Duodenal mucosa (tissue), 2 donors: Measurements from ENCODE around the gene NID1.

Experiments used
- H3K27ac ChIP-seq: one replicate; pipeline ENCODE4 v1.7.0; 2013; ENCODE audit warnings: low read depth, low read length
- H3K27me3 ChIP-seq, 2 donors: one replicate each; pipeline ENCODE4 v1.7.0; 2013; ENCODE audit warnings: low read length in 2 of 2, control low read depth in 1 of 2; ENCODE audit not compliant: insufficient read depth in 2 of 2, control insufficient read depth in 1 of 2
- H3K36me3 ChIP-seq, 2 donors: one replicate each; pipeline ENCODE4 v1.7.0; 2013; ENCODE audit warnings: low read length in 2 of 2, control low read depth in 1 of 2; ENCODE audit not compliant: insufficient read depth in 2 of 2, control insufficient read depth in 1 of 2
- H3K4me1 ChIP-seq, 2 donors: one replicate each; pipeline ENCODE4 v1.7.0; 2013; ENCODE audit warnings: low read length in 2 of 2, control low read depth in 1 of 2; ENCODE audit not compliant: insufficient read depth in 2 of 2, control insufficient read depth in 1 of 2
- H3K4me3 ChIP-seq, 2 donors: one replicate each; pipeline ENCODE4 v1.7.0; 2013; ENCODE audit warnings: low read length in 2 of 2, low read depth in 1 of 2
- H3K9ac ChIP-seq, 2 donors: one replicate each; pipeline ENCODE4 v1.7.0; 2013; ENCODE audit warnings: low read length in 2 of 2, low read depth in 1 of 2
- H3K9me3 ChIP-seq, 2 donors: one replicate each; pipeline ENCODE4 v1.7.0; 2013; ENCODE audit warnings: low read length in 2 of 2, control low read depth in 1 of 2; ENCODE audit not compliant: control insufficient read depth in 1 of 2

The NID1 gene

DNA sequence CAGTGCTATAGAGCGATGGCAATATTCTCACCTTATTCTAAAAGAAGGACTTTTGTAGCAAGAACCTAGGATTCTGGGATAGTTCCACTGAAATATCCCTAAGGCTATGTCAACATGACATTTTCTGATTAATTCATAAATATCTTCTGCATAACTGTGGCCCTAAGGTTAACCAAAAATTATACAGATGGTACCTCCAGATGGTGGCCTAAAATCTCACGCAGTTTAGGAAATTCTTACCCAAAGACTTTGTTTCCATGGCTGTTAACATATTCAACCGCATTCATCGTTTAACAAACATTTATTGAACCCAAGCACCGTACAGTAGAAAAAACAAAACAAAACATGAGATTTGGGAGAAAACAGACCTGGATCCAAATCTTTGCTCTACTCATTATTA lies 19.1 kb downstream of the NID1 start:
- Histone ChIP-seq H3K4me3 (no peak overlapping the region), H3K9me3 (no peaks in the 10 kb centered on the region), H3K4me1 (no peaks in the 10 kb centered on the region), H3K9ac (no peak overlapping the region), H3K27ac (no peak overlapping the region), H3K27me3 (no peaks in the 10 kb centered on the region), H3K36me3 (no peaks in the 10 kb centered on the region)

- no peaks in the 10 kb centered on the region for H3K4me1 ChIP-seq
- H3K27me3 ChIP-seq = no peaks in the 10 kb centered on the region
Observed at GRCh38 chr1:236044341-236044740, 20.5 kb downstream of the NID1 start.

GRCh38 chr1:236041631-236042618 lies 23.0 kb downstream of the NID1 start:
- Histone ChIP-seq H3K36me3 (no peaks in the 10 kb centered on the region), H3K4me3 (no peak overlapping the region), H3K9ac (no peak overlapping the region), H3K9me3 (no peaks in the 10 kb centered on the region), H3K27ac (no peak overlapping the region), H3K27me3 (no peaks in the 10 kb centered on the region), H3K4me1 (no peaks in the 10 kb centered on the region)

More at GRCh38 chr1:236044341-236044740, 20.5 kb downstream of the NID1 start:
- no peak overlapping the region for H3K4me3 ChIP-seq
- H3K9ac ChIP-seq = no peak overlapping the region
- no peak overlapping the region for H3K27ac ChIP-seq
- H3K9me3 ChIP-seq = no peaks in the 10 kb centered on the region
- H3K36me3 ChIP-seq = no peaks in the 10 kb centered on the region

GRCh38 chr1:236039740-236040685 lies 24.9 kb downstream of the NID1 start:
- Histone ChIP-seq H3K9ac (no peak overlapping the region), H3K36me3 (no peaks in the 10 kb centered on the region), H3K4me3 (no peak overlapping the region), H3K27me3 (no peaks in the 10 kb centered on the region), H3K27ac (peak overlapping the region; percentile 15), H3K4me1 (no peaks in the 10 kb centered on the region), H3K9me3 (no peaks in the 10 kb centered on the region)

DNA sequence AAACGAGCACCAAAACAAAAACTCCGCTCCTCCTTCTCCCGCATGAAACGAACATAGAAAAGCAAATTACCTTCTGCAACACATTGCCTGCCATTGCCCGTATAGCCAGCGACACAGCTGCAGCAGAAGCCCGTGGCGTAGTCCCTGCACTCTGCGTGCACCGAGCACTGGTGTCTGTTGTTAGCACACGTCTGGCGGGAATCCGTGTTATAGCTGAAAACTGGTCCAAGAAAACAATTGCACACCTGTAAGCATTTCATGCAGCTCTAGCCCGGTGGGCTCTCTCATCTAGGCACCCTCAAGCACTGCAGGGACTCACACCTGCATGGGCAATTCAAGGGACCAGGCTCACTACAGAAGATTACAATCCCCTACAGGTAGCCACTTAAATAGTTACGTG lies 26.9 kb downstream of the NID1 start:
- Histone ChIP-seq H3K27ac (no peak overlapping the region), H3K9me3 (no peaks in the 10 kb centered on the region), H3K4me1 (no peaks in the 10 kb centered on the region), H3K27me3 (no peaks in the 10 kb centered on the region), H3K4me3 (no peak overlapping the region), H3K9ac (no peak overlapping the region), H3K36me3 (no peaks in the 10 kb centered on the region)

GRCh38 chr1:236035681-236036101 lies 29.2 kb downstream of the NID1 start:
- Histone ChIP-seq H3K9me3 (no peaks in the 10 kb centered on the region), H3K36me3 (no peaks in the 10 kb centered on the region), H3K27me3 (no peaks in the 10 kb centered on the region), H3K27ac (no peak overlapping the region), H3K9ac (no peak overlapping the region), H3K4me3 (no peak overlapping the region), H3K4me1 (peaks cover 0 to 1% of the 10 kb centered on the region in 2 donors)

DNA sequence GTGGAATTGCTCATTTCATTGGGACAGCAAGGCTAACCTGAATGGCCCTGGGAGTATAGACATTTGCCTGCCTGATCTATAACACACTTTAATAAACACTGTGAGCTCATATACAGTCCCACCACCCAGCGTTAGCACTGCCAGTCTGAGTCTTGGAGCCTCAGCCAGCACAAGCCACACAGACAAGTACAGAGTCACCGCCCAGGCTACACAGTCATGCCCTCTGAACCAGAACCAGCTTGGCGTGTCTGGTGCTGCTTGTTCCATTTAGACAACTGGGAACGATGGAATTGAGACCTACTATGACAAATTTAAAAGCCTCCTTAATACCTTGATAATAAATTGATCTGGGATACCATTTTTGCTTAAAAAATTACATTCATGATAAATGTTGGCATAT lies 31.6 kb downstream of the NID1 start:
- Histone ChIP-seq H3K27ac (no peak overlapping the region), H3K4me1 (peaks cover 0 to 4% of the 10 kb centered on the region in 2 donors), H3K9ac (no peak overlapping the region), H3K4me3 (no peak overlapping the region), H3K9me3 (no peaks in the 10 kb centered on the region), H3K27me3 (no peaks in the 10 kb centered on the region), H3K36me3 (no peaks in the 10 kb centered on the region)

GRCh38 chr1:236030534-236030933 lies 34.4 kb downstream of the NID1 start:
- H3K36me3 ChIP-seq = peaks cover 0 to 9% of the 10 kb centered on the region in 2 donors
- no peak overlapping the region for H3K27ac ChIP-seq
- H3K4me1 ChIP-seq = peaks cover 0 to 4% of the 10 kb centered on the region in 2 donors
- no peak overlapping the region for H3K4me3 ChIP-seq
- no peaks in the 10 kb centered on the region for H3K27me3 ChIP-seq
- H3K9ac ChIP-seq = no peak overlapping the region
- H3K9me3 ChIP-seq = no peaks in the 10 kb centered on the region

DNA sequence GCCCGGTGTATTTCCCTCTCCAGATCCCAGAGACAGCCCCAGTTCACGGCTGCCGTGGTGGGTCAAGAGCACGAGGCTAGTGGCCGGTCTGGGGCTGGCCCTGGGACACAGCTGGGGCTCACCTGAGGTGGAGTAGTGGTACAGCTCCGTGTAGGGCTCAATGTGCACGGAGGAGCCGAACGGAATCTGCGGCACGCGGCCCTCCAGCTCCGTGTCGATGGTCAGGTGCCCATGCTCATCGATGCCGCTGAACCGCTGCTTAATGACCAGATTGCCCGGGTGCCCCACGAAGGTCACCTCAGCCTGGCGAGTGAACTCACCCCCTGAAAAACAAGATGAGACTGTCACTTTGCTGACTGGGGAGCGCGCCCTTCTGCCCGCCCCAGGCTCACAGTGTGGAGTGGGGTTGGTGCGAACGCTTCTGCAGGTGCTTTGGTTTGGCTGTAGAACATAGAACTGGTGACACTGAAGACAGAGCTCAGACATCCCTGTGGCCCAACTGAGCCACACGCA lies 35.4 kb downstream of the NID1 start:
- no peak overlapping the region for H3K9ac ChIP-seq
- H3K4me3 ChIP-seq = no peak overlapping the region
- H3K27ac ChIP-seq = no peak overlapping the region
- peaks cover 0 to 4% of the 10 kb centered on the region in 2 donors for H3K4me1 ChIP-seq
- H3K9me3 ChIP-seq = no peaks in the 10 kb centered on the region
- no peaks in the 10 kb centered on the region for H3K27me3 ChIP-seq
- H3K36me3 ChIP-seq = peaks cover 0 to 11% of the 10 kb centered on the region in 2 donors
